OCI-LY3 (cell line): ENCODE data around the gene CASS4.

Source experiments
- EZH2phosphoT487 ChIP-seq: fragments of 200-600 bp; shearing (Covaris generic); IDR thresholded peaks from 2 replicates; pipeline ENCODE4 v1.6.1; 2018; ENCODE audit warnings: antibody characterized with exemption, mixed run types, low read depth
- TF ChIP-seq, protein P1 (sequence below): fragments of 200-600, 300-600 bp; sonication (generic); IDR thresholded peaks from 2 replicates; pipeline ENCODE4 v1.5.1; 2014; ENCODE audit warnings: antibody characterized with exemption, low read length, low read depth

DNA sequence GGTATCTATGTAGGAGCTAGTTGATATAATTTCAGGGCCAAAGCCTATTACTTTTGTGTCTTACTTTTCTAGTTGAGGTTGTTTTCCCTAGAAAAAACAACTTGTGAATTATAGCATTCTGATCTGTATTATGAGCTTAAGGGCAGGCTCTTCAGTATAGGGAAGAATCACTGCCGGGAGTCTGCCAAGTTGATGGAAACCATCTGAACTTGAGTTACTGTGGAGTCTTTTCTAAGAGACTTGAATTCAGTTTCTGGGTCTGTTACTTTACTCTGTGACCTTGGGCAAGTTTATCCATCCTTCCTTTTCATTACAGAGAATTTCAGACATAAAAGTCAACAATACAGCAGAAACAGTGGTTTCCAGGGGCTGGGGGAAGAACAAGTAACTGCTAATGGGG lies 2.1 kb upstream of the CASS4 start:
- TF ChIP-seq, protein P1, sequence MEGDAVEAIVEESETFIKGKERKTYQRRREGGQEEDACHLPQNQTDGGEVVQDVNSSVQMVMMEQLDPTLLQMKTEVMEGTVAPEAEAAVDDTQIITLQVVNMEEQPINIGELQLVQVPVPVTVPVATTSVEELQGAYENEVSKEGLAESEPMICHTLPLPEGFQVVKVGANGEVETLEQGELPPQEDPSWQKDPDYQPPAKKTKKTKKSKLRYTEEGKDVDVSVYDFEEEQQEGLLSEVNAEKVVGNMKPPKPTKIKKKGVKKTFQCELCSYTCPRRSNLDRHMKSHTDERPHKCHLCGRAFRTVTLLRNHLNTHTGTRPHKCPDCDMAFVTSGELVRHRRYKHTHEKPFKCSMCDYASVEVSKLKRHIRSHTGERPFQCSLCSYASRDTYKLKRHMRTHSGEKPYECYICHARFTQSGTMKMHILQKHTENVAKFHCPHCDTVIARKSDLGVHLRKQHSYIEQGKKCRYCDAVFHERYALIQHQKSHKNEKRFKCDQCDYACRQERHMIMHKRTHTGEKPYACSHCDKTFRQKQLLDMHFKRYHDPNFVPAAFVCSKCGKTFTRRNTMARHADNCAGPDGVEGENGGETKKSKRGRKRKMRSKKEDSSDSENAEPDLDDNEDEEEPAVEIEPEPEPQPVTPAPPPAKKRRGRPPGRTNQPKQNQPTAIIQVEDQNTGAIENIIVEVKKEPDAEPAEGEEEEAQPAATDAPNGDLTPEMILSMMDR = no peak
- no peak for TF ChIP-seq EZH2phosphoT487
